Activated T-helper 1 cell treated with anti-CD3 and anti-CD28 coated beads, Interleukin-12 subunit alpha, Interleukin-12 subunit beta, Interleukin-2, Interleukin-4 antibody, amounts not matched to agents 30 ng/mL and 10 ng/mL and 1 ng/mL, durations not matched to agents 14 hours and 24 hours and 36 hours (primary cell): Measurements from ENCODE around the gene GATA6. TPM values are rescaled to one million over a fixed set of nuclear protein-coding genes. Genes with fewer than 3 reads are reported as not detected.
"Not testable (repeated sequence)": the region's sequence is repeated elsewhere in the genome, so short reads cannot be mapped to it uniquely, and the experiment has no call there.

ENCODE experiments used
- DNase-seq: peaks from one replicate; pipeline ENCODE4 v3.0.0; 2021; ENCODE audit warnings: low spot score
- H3K27ac Mint-ChIP-seq: one replicate; pipeline ENCODE4 v1.8.0; 2021; ENCODE audit warnings: mild to moderate bottlenecking, mixed read lengths
- H3K27me3 Mint-ChIP-seq: one replicate; pipeline ENCODE4 v1.8.0; 2022; ENCODE audit warnings: mild to moderate bottlenecking, moderate library complexity, mixed read lengths; ENCODE audit not compliant: insufficient read depth
- H3K36me3 Mint-ChIP-seq: one replicate; pipeline ENCODE4 v1.8.0; 2021; ENCODE audit warnings: low read depth, mixed read lengths
- H3K4me1 Mint-ChIP-seq: one replicate; pipeline ENCODE4 v1.8.0; 2021; ENCODE audit warnings: low read depth, mixed read lengths
- H3K4me3 Mint-ChIP-seq: one replicate; pipeline ENCODE4 v1.8.0; 2021; ENCODE audit warnings: mild to moderate bottlenecking, moderate library complexity, mixed read lengths
- H3K9me3 Mint-ChIP-seq: one replicate; pipeline ENCODE4 v1.8.0; 2021; ENCODE audit warnings: mixed read lengths
- intact Hi-C: fragments of 100-400 bp; cut with micrococcal nuclease; formaldehyde crosslinking; loops from one replicate; pipeline ENCODE4 v1.15.1; 2024
- total RNA-seq: library from RNA; stranded (reverse); gene quantifications from 2 replicates; pipeline ENCODE4 v1.2.3, GENCODE V29; 2022

GATA6 gene
- total RNA-seq, 1 donor from 2014 or later = not detected

- DNase-seq = no peak
- H3K4me3 Mint-ChIP-seq = no peak overlapping the region
- no peaks in the 10 kb centered on the region for H3K36me3 Mint-ChIP-seq
- no peak overlapping the region for H3K27ac Mint-ChIP-seq
- intact Hi-C loops = no loop called here
- H3K27me3 Mint-ChIP-seq = peaks cover 2% of the 10 kb centered on the region
- H3K4me1 Mint-ChIP-seq = no peaks in the 10 kb centered on the region
- H3K9me3 Mint-ChIP-seq = no peaks in the 10 kb centered on the region
Observed at GRCh38 chr18:22207021-22207758, 37.8 kb downstream of the GATA6 start.

DNA sequence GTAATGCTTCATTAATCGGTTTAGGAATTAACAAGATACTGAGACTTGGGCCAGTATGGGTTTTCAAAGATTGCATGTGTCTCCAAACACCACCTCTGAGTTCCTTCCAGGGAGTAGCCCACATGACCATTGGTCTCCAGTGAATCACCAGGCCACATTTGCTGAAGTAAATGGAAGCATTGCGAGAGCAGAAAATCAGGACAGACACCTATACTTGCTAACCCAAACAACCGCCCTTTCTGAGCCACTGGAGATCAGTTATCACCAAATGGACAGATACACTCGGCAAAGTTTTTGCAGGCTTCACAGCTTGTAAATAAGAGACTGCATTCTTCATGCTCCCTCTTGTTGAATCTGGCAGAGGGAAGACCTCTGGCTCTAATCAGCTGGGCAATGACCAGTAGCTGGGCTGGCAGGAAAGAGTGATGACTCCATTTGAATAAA is 40.9 kb downstream of the GATA6 start:
- H3K27me3 Mint-ChIP-seq = no peaks in the 10 kb centered on the region

GRCh38 chr18:22211657-22212056 is 42.3 kb downstream of the GATA6 start:
- H3K9me3 Mint-ChIP-seq = no peaks in the 10 kb centered on the region
- no peak overlapping the region for H3K27ac Mint-ChIP-seq
- H3K4me1 Mint-ChIP-seq = no peaks in the 10 kb centered on the region
- intact Hi-C loops = no loop called here
- H3K4me3 Mint-ChIP-seq = no peak overlapping the region
- no peaks in the 10 kb centered on the region for H3K36me3 Mint-ChIP-seq
- DNase-seq = no peak
- H3K27me3 Mint-ChIP-seq = no peaks in the 10 kb centered on the region

More for the DNA sequence above, 40.9 kb downstream of the GATA6 start:
- Mint-ChIP-seq H3K4me3 (no peak overlapping the region), H3K27ac (no peak overlapping the region), H3K4me1 (no peaks in the 10 kb centered on the region), H3K9me3 (no peaks in the 10 kb centered on the region), H3K36me3 (no peaks in the 10 kb centered on the region)
- intact Hi-C loops = no loop called here
- no peak for DNase-seq

DNA sequence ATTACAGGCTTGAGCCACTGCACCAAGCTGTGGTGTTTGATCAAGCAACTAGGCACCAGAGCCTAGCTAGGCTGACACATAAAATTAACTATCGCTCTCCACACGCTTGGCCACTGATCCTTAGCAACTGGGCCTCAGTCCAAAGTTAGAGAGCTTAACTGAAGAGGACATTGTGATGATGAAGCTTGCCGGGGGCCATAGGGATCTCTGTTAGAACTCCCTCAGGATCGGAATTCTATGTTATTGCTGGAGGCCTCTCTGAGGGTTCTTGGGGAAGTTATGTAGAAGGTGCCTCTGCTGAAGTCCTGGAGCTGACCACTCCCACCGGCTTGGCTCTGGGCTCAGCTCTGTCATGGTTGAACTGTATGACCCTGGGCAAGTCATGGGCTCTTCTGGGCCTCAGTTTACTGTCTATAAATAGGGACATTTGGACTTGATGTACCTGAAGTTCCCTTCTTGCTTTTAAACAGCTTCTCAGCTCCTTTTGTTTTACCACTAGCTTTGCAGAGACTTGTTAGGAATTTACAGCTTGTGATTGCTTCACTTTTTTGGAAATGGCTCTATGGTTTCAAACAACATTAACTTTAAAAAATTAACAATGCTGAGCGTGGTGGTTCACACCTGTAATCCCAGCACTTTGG is 44.1 kb downstream of the GATA6 start:
- no peaks in the 10 kb centered on the region for H3K27me3 Mint-ChIP-seq

GRCh38 chr18:22214731-22215528 is 45.5 kb downstream of the GATA6 start:
- H3K9me3 Mint-ChIP-seq = no peaks in the 10 kb centered on the region
- H3K4me1 Mint-ChIP-seq = no peaks in the 10 kb centered on the region
- H3K27ac Mint-ChIP-seq = no peak overlapping the region
- intact Hi-C loops = no loop called here
- no peaks in the 10 kb centered on the region for H3K36me3 Mint-ChIP-seq
- DNase-seq = no peak
- H3K27me3 Mint-ChIP-seq = no peaks in the 10 kb centered on the region
- no peak overlapping the region for H3K4me3 Mint-ChIP-seq

More for the DNA sequence above, 44.1 kb downstream of the GATA6 start:
- H3K4me3 Mint-ChIP-seq = no peak overlapping the region
- no peaks in the 10 kb centered on the region for H3K36me3 Mint-ChIP-seq
- DNase-seq = no peak
- H3K27ac Mint-ChIP-seq = no peak overlapping the region
- intact Hi-C loops = no loop called here
- H3K9me3 Mint-ChIP-seq = no peaks in the 10 kb centered on the region
- no peaks in the 10 kb centered on the region for H3K4me1 Mint-ChIP-seq

DNA sequence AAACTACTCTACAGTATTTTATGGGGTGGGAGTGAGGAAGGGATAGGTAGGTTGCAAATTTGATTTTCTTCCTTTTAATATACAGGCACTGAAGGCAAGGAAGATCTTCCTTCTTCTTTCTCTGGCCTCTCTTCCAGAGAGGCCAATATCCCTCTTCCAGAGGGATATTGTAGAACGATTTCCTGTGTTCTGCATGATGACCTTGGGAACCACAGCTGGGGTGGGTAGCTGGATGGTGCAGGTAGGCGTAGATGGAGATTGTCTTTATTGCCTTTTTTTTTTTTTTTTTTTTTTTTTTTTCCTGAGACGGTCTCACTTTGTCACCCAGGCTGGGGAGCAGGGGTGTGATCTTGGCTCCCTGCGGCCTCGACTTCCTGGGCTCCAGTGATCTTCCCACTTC is 49.4 kb downstream of the GATA6 start:
- H3K36me3 Mint-ChIP-seq = no peaks in the 10 kb centered on the region
- no peak overlapping the region for H3K4me3 Mint-ChIP-seq

DNA sequence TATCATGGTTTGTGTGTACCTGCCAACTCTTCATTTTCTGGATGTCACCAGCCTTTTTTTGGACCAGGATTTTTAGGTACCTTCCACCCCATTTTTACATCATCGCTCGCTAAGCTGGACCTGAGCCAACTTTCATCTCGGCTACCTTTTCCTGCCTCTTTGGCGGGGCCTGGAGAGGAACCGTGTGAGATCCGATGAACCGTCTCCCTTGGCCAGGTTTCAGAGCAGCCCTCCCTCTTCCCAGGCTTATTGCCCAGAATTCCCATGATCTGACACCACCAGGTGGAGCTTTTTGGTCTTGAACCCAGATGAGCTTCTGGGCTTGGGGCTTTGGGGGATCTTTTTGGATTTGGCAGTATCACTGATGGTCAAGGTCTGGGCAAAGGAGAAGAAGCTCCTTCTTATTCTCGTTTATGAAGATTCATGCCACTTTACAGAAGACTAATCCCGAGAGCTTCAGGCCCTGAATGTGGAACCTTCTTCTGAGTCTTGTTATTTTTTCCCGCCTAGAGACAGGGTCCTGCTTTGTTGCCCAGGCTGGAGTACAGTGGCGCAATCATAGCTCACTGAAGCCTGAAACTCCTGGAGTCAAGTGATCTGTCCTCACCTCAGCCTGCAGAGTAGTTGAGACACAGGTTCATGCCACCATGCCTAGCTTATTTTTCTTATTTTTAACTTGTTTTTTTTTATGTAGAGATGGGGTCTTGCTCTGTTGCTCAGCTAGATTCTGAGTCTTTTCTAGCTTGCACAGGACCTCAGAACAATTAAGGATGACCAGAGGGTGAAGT is 50.4 kb downstream of the GATA6 start:
- intact Hi-C loops = no loop called here
- no peaks in the 10 kb centered on the region for H3K4me1 Mint-ChIP-seq
- H3K4me3 Mint-ChIP-seq = no peak overlapping the region
- DNase-seq = no peak
- no peak overlapping the region for H3K27ac Mint-ChIP-seq
- no peaks in the 10 kb centered on the region for H3K27me3 Mint-ChIP-seq
- H3K9me3 Mint-ChIP-seq = peaks cover 4% of the 10 kb centered on the region
- no peaks in the 10 kb centered on the region for H3K36me3 Mint-ChIP-seq

More for the DNA sequence above, 49.4 kb downstream of the GATA6 start:
- Mint-ChIP-seq H3K27me3 (no peaks in the 10 kb centered on the region), H3K27ac (no peak overlapping the region), H3K9me3 (peaks cover 4% of the 10 kb centered on the region), H3K4me1 (no peaks in the 10 kb centered on the region)
- intact Hi-C loops = no loop called here
- DNase-seq = no peak

- H3K9me3 Mint-ChIP-seq, H3K36me3 Mint-ChIP-seq, DNase-seq, H3K4me1 Mint-ChIP-seq, H3K27me3 Mint-ChIP-seq, H3K27ac Mint-ChIP-seq, intact Hi-C loops, H3K4me3 Mint-ChIP-seq: not testable (repeated sequence)
Observed at GRCh38 chr18:22220585-22220984, 51.2 kb downstream of the GATA6 start.

DNA sequence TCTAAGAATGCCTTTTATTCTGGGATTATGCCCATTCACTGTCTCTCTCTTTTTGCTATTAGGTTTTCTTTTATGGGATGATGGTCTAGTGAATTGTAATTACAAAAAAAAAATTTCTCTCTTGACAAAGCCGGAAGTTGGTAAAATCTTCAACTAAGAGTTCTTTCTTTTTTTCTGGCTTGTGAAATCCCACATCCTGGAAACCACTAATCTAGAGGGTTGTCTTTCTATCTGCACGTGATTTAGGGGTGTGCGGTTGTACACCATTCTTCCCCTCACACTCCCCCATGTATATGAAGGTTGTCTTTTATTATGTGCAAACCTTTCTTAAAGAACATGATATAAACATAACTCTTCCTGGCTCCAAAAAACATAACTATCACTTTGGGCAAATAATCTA is 52.0 kb downstream of the GATA6 start:
- no peak for DNase-seq
- Mint-ChIP-seq H3K27me3 (no peaks in the 10 kb centered on the region), H3K36me3 (no peaks in the 10 kb centered on the region), H3K9me3 (peaks cover 4% of the 10 kb centered on the region), H3K27ac (no peak overlapping the region), H3K4me1 (no peaks in the 10 kb centered on the region), H3K4me3 (no peak overlapping the region)
- intact Hi-C loops = no loop called here

DNA sequence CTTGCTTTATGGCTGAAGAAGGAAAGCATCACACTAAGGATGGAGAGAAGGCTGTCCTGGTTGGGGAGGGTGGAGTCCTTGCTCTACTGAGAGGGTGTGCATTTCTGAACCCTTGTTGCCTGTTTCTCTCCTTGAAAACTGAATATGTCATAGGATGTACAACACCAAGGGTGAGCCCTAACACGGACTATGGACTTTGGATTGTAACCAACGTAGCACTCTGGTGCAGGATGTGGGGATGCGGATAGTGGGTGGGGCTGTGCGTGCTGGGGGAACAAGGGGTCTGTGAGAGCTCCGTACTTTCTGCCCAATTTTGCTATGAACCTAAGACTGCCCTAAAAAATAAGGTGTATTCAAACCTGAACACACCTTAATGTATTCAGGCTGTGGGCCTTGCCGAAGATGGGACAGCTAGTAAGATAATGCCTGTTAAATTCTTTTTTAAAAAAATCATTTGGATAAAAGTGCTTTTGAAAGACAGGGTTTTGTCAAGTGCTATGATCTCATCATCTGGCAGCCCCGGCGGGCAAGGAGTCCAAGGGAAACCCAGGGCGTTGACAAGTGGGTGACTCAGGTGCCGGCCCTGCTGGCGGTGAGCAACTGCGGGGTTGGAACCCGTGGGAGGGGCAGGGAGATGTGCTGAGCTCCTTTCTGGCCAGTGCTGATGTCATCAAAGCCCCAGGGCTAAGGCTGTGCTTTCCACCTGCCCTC is 54.0 kb downstream of the GATA6 start:
- Mint-ChIP-seq H3K4me1 (no peaks in the 10 kb centered on the region), H3K27me3 (no peaks in the 10 kb centered on the region), H3K9me3 (peaks cover 4% of the 10 kb centered on the region), H3K36me3 (no peaks in the 10 kb centered on the region), H3K4me3 (no peak overlapping the region), H3K27ac (no peak overlapping the region)
- intact Hi-C loops = no loop called here
- no peak for DNase-seq

- H3K27me3 Mint-ChIP-seq = no peaks in the 10 kb centered on the region
- no peak overlapping the region for H3K27ac Mint-ChIP-seq
- H3K9me3 Mint-ChIP-seq = peaks cover 4% of the 10 kb centered on the region
- no peak overlapping the region for H3K4me3 Mint-ChIP-seq
- intact Hi-C loops = no loop called here
- no peaks in the 10 kb centered on the region for H3K4me1 Mint-ChIP-seq
- DNase-seq = no peak
- H3K36me3 Mint-ChIP-seq = no peaks in the 10 kb centered on the region
Observed at GRCh38 chr18:22223965-22224322, 54.6 kb downstream of the GATA6 start.

DNA sequence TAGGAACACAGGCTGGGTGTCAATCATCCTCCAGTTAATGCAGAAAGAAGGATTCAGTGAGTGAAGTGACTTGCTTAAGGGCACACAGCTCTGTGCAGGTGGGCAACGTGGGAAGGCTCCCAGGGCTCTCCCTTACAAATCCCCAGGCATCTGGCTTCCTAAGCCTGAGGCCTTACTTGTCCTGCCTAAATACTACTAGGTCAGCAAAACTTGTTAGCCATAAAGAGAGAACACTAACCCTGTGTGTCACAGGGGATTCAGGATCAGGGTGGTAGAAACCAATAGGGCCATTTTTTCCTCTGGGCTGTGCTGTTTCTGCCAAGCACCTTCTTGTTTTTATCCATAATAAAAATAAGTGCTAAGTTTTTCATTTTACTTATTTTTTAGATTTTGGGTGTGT is 55.0 kb downstream of the GATA6 start:
- DNase-seq = no peak
- Mint-ChIP-seq H3K27ac (no peak overlapping the region), H3K4me1 (no peaks in the 10 kb centered on the region), H3K9me3 (peaks cover 4% of the 10 kb centered on the region), H3K27me3 (no peaks in the 10 kb centered on the region), H3K4me3 (no peak overlapping the region), H3K36me3 (no peaks in the 10 kb centered on the region)
- intact Hi-C loops = no loop called here
